Transverse colon (tissue), 4 donors: ENCODE measurements around the gene SLC7A10. TPM values are rescaled to one million over a fixed set of nuclear protein-coding genes. Genes with fewer than 3 reads are reported as not detected.

Experiments used
- DNase-seq: peaks from one replicate; pipeline ENCODE4 v3.0.0-alpha.2; 2019
- H3K27ac ChIP-seq, 4 donors: fragments of 200-600 bp; sonication (generic); 2 replicates each; pipeline ENCODE4 v1.5.1; 2016 to 2018; ENCODE audit warnings: inconsistent platforms in 4 of 4
- H3K27me3 ChIP-seq: fragments of 200-600 bp; sonication (generic); 2 replicates; pipeline ENCODE4 v1.5.1; 2017; ENCODE audit warnings: inconsistent platforms
- H3K36me3 ChIP-seq, 4 donors: fragments of 200-600 bp; sonication (generic); 2 replicates each; pipeline ENCODE4 v1.5.1; 2017 to 2019; ENCODE audit warnings: inconsistent platforms in 4 of 4
- H3K4me1 ChIP-seq, 4 donors: fragments of 200-600 bp; sonication (generic); 2 replicates each; pipeline ENCODE4 v1.5.1; 2017 to 2020; ENCODE audit warnings: inconsistent platforms in 4 of 4
- H3K4me3 ChIP-seq, 4 donors: fragments of 200-600 bp; sonication (generic); 1 replicate in 1 of 4; 2 replicates in 3 of 4; pipeline versions ENCODE4 v1.5.1 to v1.6.1; 2017 to 2019; ENCODE audit warnings: inconsistent platforms in 4 of 4
- H3K9me3 ChIP-seq, 2 donors: fragments of 200-600 bp; sonication (generic); 2 replicates each; pipeline ENCODE4 v1.5.1; 2017 to 2019; ENCODE audit warnings: inconsistent platforms in 2 of 2
- EP300 ChIP-seq: sonication (generic); formaldehyde crosslinking; IDR thresholded peaks from one replicate; pipeline ENCODE4 v1.6.1; 2017; ENCODE audit warnings: antibody characterized with exemption, low read depth
- POLR2A ChIP-seq: fragments of 450-650 bp; IDR thresholded peaks from one replicate; pipeline ENCODE4 v1.6.1; 2016; ENCODE audit warnings: antibody characterized with exemption, mild to moderate bottlenecking, moderate library complexity
- POLR2AphosphoS5 ChIP-seq, 3 donors: sonication (generic); formaldehyde crosslinking; IDR thresholded peaks; one replicate each; pipeline ENCODE4 v1.6.1; 2016; ENCODE audit warnings: antibody characterized with exemption in 3 of 3
- WGBS, 2 donors: methylation state at CpG; one replicate each; pipeline ENCODE4 v1.1.5; 2018; ENCODE audit warnings: low coverage in 1 of 2; 5-methylcytosine and 5-hydroxymethylcytosine counted together
- in situ Hi-C, 4 donors: fragments of 200-750 bp; cut with MboI; loops; one replicate each; pipeline versions ENCODE4 v1.15.0 to v1.15.1; 2017; ENCODE audit warnings: low sequenced_read_pairs in 3 of 4, low pct_ligation_motif_present in 1 of 4, low pct_unique_long_range_greater_than_20kb in 1 of 4
- intact Hi-C: fragments of 100-400 bp; cut with DNase I; formaldehyde crosslinking; loops from one replicate; pipeline ENCODE4 v1.15.1; 2023; ENCODE audit warnings: low total_unique reads
- total RNA-seq, 4 donors: library from RNA; depleted of rRNA; stranded (reverse); fragments of >200 nt; gene quantifications; one replicate each; pipeline ENCODE4 v1.1.0, GENCODE V29; 2016
- TF ChIP-seq, protein P1 (sequence below), 5 experiments: fragments of 200-600 bp in 3 of 5; fragments of 450-650 bp in 2 of 5; sonication (generic) in 3 of 5; IDR thresholded peaks; 1 replicate in 2 of 5; 2 replicates in 3 of 5; pipeline ENCODE4 v1.5.1; 2016 to 2017; ENCODE audit warnings: antibody characterized with exemption in 5 of 5, inconsistent platforms in 3 of 5, mild to moderate bottlenecking in 2 of 5, moderate library complexity in 1 of 5

SLC7A10 gene
- total RNA-seq, 4 donors from 2014 or later: 0.48 TPM; not detected in 3

- intact Hi-C loops (no loop called here), in situ Hi-C loops (loop anchor here in 1 of 4 donors (25.0 kb wide), 1 partner anchor 510 kb away; no protein-coding TSS in a partner anchor)
- TF ChIP-seq POLR2AphosphoS5 (IDR thresholded peaks at IDR 0.05) (no peak), EP300 (no peak), POLR2A (no peak)
- TF ChIP-seq, protein P1, sequence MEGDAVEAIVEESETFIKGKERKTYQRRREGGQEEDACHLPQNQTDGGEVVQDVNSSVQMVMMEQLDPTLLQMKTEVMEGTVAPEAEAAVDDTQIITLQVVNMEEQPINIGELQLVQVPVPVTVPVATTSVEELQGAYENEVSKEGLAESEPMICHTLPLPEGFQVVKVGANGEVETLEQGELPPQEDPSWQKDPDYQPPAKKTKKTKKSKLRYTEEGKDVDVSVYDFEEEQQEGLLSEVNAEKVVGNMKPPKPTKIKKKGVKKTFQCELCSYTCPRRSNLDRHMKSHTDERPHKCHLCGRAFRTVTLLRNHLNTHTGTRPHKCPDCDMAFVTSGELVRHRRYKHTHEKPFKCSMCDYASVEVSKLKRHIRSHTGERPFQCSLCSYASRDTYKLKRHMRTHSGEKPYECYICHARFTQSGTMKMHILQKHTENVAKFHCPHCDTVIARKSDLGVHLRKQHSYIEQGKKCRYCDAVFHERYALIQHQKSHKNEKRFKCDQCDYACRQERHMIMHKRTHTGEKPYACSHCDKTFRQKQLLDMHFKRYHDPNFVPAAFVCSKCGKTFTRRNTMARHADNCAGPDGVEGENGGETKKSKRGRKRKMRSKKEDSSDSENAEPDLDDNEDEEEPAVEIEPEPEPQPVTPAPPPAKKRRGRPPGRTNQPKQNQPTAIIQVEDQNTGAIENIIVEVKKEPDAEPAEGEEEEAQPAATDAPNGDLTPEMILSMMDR (IDR thresholded peaks at IDR 0.05): no peak
- no peak for DNase-seq
- H3K4me3 ChIP-seq: no peak overlapping the region
- H3K27me3 ChIP-seq: peaks cover 3% of the 10 kb centered on the region
- H3K4me1 ChIP-seq: no peaks in the 10 kb centered on the region
- H3K27ac ChIP-seq: no peak overlapping the region
- H3K36me3 ChIP-seq: no peaks in the 10 kb centered on the region
- H3K9me3 ChIP-seq: no peaks in the 10 kb centered on the region
- WGBS, 2 donors: 92 to 100% methylated on average over 2 to 4 of the region's 4 CpGs
These were observed 26.8 kb upstream of the SLC7A10 start for GRCh38 chr19:33252418-33252962.

DNA sequence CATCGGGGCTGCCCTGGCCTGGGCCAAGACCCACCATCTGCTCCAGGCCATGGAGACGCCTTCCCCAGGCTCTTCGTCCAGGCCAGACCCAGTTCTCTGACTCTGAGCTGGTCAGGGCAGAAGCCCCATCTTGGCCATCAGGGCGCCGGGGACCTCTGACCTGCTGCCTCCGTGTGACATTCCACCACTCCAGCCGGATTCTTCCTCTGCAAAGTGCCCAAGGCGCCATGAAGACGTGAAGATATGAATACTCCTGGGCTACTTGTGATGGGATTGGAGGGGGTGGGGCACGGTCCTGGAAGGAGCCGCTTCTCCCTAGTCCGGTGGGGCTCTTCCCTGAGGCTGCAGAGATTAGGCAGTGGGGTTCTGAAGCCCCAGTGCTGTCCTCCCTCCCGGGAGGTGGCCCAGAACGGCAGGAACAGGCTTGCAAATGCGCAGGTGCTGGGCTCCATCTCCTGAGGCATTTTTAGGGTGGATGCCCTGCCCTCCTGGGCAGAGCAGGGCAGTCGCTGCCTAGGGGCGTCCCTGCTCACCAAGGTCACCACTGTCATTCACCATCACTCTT is 26.0 kb upstream of the SLC7A10 start:
- Histone ChIP-seq H3K27ac (no peak overlapping the region), H3K27me3 (peaks cover 3% of the 10 kb centered on the region), H3K9me3 (no peaks in the 10 kb centered on the region), H3K36me3 (no peaks in the 10 kb centered on the region), H3K4me3 (no peak overlapping the region), H3K4me1 (no peaks in the 10 kb centered on the region)
- in situ Hi-C loops (loop anchor here in 1 of 4 donors (25.0 kb wide), 1 partner anchor 511 kb away; no protein-coding TSS in a partner anchor), intact Hi-C loops (no loop called here)
- WGBS, 2 donors: 75% methylated on average over 17 of the region's 17 CpGs; no CpG with 5 or more reads in 1 of the 2 donors
- no peak for DNase-seq
- TF ChIP-seq POLR2A (no peak), POLR2AphosphoS5 (IDR thresholded peaks at IDR 0.05) (no peak), EP300 (no peak)
- TF ChIP-seq, protein P1 (IDR thresholded peaks at IDR 0.05): no peak

DNA sequence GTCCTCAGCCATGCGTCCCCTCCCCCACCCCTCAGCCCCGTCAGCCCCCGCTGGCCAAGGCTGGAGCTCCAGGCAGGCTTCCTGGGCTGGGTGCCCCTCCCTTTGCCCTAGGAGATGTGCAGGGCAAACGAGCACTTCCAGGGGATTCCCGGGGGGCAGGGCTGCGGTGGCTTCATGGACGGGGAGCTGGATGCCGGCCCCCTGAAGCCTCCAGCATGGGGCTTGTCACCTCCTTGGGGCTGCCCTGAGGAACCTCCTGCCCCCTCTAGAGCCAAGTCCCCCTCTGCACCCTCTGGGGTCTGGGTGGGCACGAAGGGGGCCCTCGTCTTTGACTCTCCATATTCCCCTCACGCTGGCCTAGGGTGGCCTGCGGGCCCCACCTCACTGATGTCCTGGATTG is 25.4 kb upstream of the SLC7A10 start:
- Histone ChIP-seq H3K36me3 (no peaks in the 10 kb centered on the region), H3K9me3 (peaks cover 0 to under 1% of the 10 kb centered on the region in 2 donors), H3K27me3 (peaks cover 3% of the 10 kb centered on the region), H3K4me1 (no peaks in the 10 kb centered on the region), H3K4me3 (no peak overlapping the region), H3K27ac (no peak overlapping the region)
- intact Hi-C loops: no loop called here
- no peak for TF ChIP-seq POLR2A
- TF ChIP-seq EP300: no peak
- TF ChIP-seq POLR2AphosphoS5 (IDR thresholded peaks at IDR 0.05): no peak
- TF ChIP-seq, protein P1 (IDR thresholded peaks at IDR 0.05): no peak
- DNase-seq: no peak
- WGBS, 2 donors: 66% methylated on average over 8 of the region's 12 CpGs; no CpG with 5 or more reads in 1 of the 2 donors
- in situ Hi-C loops: loop anchor here in 1 of 4 donors (25.0 kb wide), 1 partner anchor 511 kb away; no protein-coding TSS in a partner anchor

GRCh38 chr19:33250500-33250899 is 24.9 kb upstream of the SLC7A10 start:
- Histone ChIP-seq H3K9me3 (peaks cover 3 to 6% of the 10 kb centered on the region in 2 donors), H3K4me3 (no peak overlapping the region), H3K27ac (no peak overlapping the region), H3K36me3 (no peaks in the 10 kb centered on the region), H3K27me3 (peaks cover 3% of the 10 kb centered on the region), H3K4me1 (no peaks in the 10 kb centered on the region)
- 84 to 100% methylated on average over 1 of the region's 1 CpG for WGBS, 2 donors
- no peak for TF ChIP-seq POLR2A
- no peak for TF ChIP-seq EP300
- TF ChIP-seq POLR2AphosphoS5 (IDR thresholded peaks at IDR 0.05): no peak
- TF ChIP-seq, protein P1 (IDR thresholded peaks at IDR 0.05): no peak
- in situ Hi-C loops (loop anchor here in 1 of 4 donors (25.0 kb wide), 1 partner anchor 512 kb away; no protein-coding TSS in a partner anchor), intact Hi-C loops (no loop called here)
- no peak for DNase-seq
